Fibroblast of lung (primary cell): ENCODE measurements around the gene FHIT.

Source experiments
- CTCF ChIP-seq, 2 donors: IDR thresholded peaks in 1 of 2; conservative IDR thresholded peaks in 1 of 2; 1 replicate in 1 of 2; 2 replicates in 1 of 2; pipeline ENCODE4 v1.5.1; 2011 to 2012; ENCODE audit warnings: low read length in 2 of 2, control low read depth in 1 of 2, inconsistent platforms in 1 of 2, low read depth in 1 of 2, mild to moderate bottlenecking in 1 of 2
- EZH2 ChIP-seq: IDR thresholded peaks from 2 replicates; pipeline ENCODE4 v1.5.1; 2012; ENCODE audit warnings: low read length, control low read depth, mild to moderate bottlenecking; ENCODE audit errors: missing control alignments

- no peak for TF ChIP-seq CTCF (conservative IDR thresholded peaks at IDR 0.05 in 1 of 2, IDR thresholded peaks at IDR 0.05 in 1 of 2; ENCODE audit: low read depth in 1 of 2, low read length in 2 of 2)
- no peak for TF ChIP-seq EZH2
Measured at GRCh38 chr3:60580809-60581208, 670.4 kb downstream of the FHIT start.
